HepG2 (cell line): ENCODE results near the gene PDE4C. TPM values are rescaled to one million over a fixed set of nuclear protein-coding genes. Genes with fewer than 3 reads are reported as not detected.

ENCODE experiments used
- AFF4 ChIP-seq: sonication (generic); formaldehyde crosslinking; IDR thresholded peaks from 2 replicates; pipeline ENCODE4 v1.4.0; 2020; ENCODE audit warnings: missing genetic modification reagents
- CREM ChIP-seq, 2 experiments: sonication (generic) in 1 of 2; formaldehyde crosslinking in 1 of 2; IDR thresholded peaks; 2 replicates each; pipeline versions ENCODE4 v1.4.0 to v1.6.1; 2016 to 2020; ENCODE audit warnings: antibody characterized with exemption in 1 of 2, mild to moderate bottlenecking in 1 of 2, missing genetic modification reagents in 1 of 2
- FOSL1 ChIP-seq: sonication (generic); formaldehyde crosslinking; IDR thresholded peaks from 2 replicates; pipeline ENCODE4 v1.9.0; 2021; ENCODE audit warnings: missing genetic modification reagents, borderline replicate concordance
- HBP1 ChIP-seq: IDR thresholded peaks from 2 replicates; pipeline ENCODE4 v1.6.1; 2016; ENCODE audit warnings: low read depth, control low read depth
- KIAA2018 ChIP-seq: sonication (generic); formaldehyde crosslinking; IDR thresholded peaks from 2 replicates; pipeline ENCODE4 v1.5.0; 2020; ENCODE audit warnings: mild to moderate bottlenecking, missing genetic modification reagents, borderline replicate concordance
- KLF16 ChIP-seq, 2 experiments: sonication (generic) in 1 of 2; formaldehyde crosslinking in 1 of 2; IDR thresholded peaks; 2 replicates each; pipeline versions ENCODE4 v1.6.1 to v1.8.0; 2016 to 2023; ENCODE audit warnings: missing genetic modification reagents in 2 of 2, missing compliant biosample characterization in 1 of 2
- NR1H2 ChIP-seq: sonication (generic); formaldehyde crosslinking; IDR thresholded peaks from 2 replicates; pipeline ENCODE4 v1.8.1; 2022; ENCODE audit warnings: low read depth, missing genetic modification reagents, borderline replicate concordance
- PHF8 ChIP-seq: sonication (generic); formaldehyde crosslinking; IDR thresholded peaks from 2 replicates; pipeline ENCODE4 v1.5.0; 2020; ENCODE audit warnings: missing genetic modification reagents
- REXO4 ChIP-seq: sonication (generic); formaldehyde crosslinking; IDR thresholded peaks from 2 replicates; pipeline ENCODE4 v1.8.0; 2022; ENCODE audit warnings: missing genetic modification reagents, mild to moderate bottlenecking, borderline replicate concordance
- TP53 ChIP-seq: sonication (generic); formaldehyde crosslinking; conservative IDR thresholded peaks from 2 replicates; pipeline ENCODE4 v1.4.0; 2020; ENCODE audit warnings: missing genetic modification reagents
- ZBTB26 ChIP-seq: IDR thresholded peaks from 2 replicates; pipeline ENCODE4 v1.6.1; 2016; ENCODE audit warnings: missing compliant biosample characterization, missing genetic modification reagents, borderline replicate concordance
- ZEB1 ChIP-seq: IDR thresholded peaks from 2 replicates; pipeline ENCODE4 v1.6.1; 2012; ENCODE audit warnings: mild to moderate bottlenecking, low read depth, inconsistent platforms; ENCODE audit not compliant: insufficient replicate concordance
- ZNF337 ChIP-seq: sonication (generic); formaldehyde crosslinking; IDR thresholded peaks from 2 replicates; pipeline ENCODE4 v1.5.1; 2020; ENCODE audit warnings: missing genetic modification reagents, low read depth, mild to moderate bottlenecking, borderline replicate concordance
- ZNF678 ChIP-seq: sonication (generic); formaldehyde crosslinking; IDR thresholded peaks from 2 replicates; pipeline ENCODE4 v1.4.0; 2020; ENCODE audit warnings: mild to moderate bottlenecking, missing genetic modification reagents
- polyA plus RNA-seq, 8 experiments: library from polyadenylated mRNA; depleted of rRNA in 3 of 8; stranded (reverse) in 7 of 8; unstranded in 1 of 8; fragments of >200 nt; fragmentation: Illumina TruSeq in 4 of 8; extraction: Trizol in 4 of 8; gene quantifications; 2 replicates each; pipeline versions ENCODE4 v1.2.1 to v1.2.3, GENCODE V29; 2011 to 2016; ENCODE audit warnings: low read depth in 4 of 8, missing spikeins in 1 of 8, mixed read lengths in 1 of 8; ENCODE audit not compliant: insufficient read depth in 1 of 8
- total RNA-seq, 5 experiments: library from RNA; depleted of rRNA; stranded (reverse); fragments of >200 nt; fragmentation: Illumina TruSeq; extraction: Trizol; gene quantifications; 2 replicates each; pipeline ENCODE4 v1.2.3, GENCODE V29; 2016; ENCODE audit warnings: low read depth in 1 of 5

PDE4C gene
- total and polyA plus RNA-seq, 2 of the 13 experiments (the other 11 are each of a cell fraction or from before 2014, with no cell fraction given) = 1.4 to 14.0 TPM

- TF ChIP-seq ZBTB26 (CRISPR knock-in tag) (0 out of 2 replicates have a peak, but pooled peaks have one; percentile 43), ZEB1 (no peak), NR1H2 (CRISPR knock-in tag) (no peak), HBP1 (CRISPR knock-in tag) (no peak), TP53 (CRISPR knock-in tag) (no peak), REXO4 (CRISPR knock-in tag) (no peak), CREM (IDR thresholded peaks at IDR 0.05) (peak; percentile 55; the same call in 1 of the 2 replicates), CREM (CRISPR knock-in tag; IDR thresholded peaks at IDR 0.05) (no peak), PHF8 (CRISPR knock-in tag) (peak; percentile 61), AFF4 (no peak), ZNF678 (CRISPR knock-in tag) (0 out of 2 replicates have a peak, but pooled peaks have one; percentile 13), FOSL1 (no peak), KIAA2018 (CRISPR knock-in tag) (no peak), ZNF337 (0 out of 2 replicates have a peak, but pooled peaks have one; percentile 19), KLF16 (CRISPR knock-in tag; IDR thresholded peaks at IDR 0.05) (0 out of 4 replicates have a peak, but pooled peaks of 1 of the 2 experiments have one; percentile 34)
These were observed 22.3 kb downstream of the PDE4C start, which contains the start of gene RAB3A (continued) for GRCh38 chr19:18203863-18204393.
